Stimulated activated effector memory CD8-positive, alpha-beta T cell treated with anti-CD3 and anti-CD28 coated beads, Interleukin-12 subunit alpha, Interleukin-12 subunit beta, amount 100 ng/mL, for 72 hours (primary cell): ENCODE data around the gene TLE2.
"Not testable (repeated sequence)": the region's sequence is repeated elsewhere in the genome, so short reads cannot be mapped to it uniquely, and the experiment has no call there.

Experiments used
- ATAC-seq: fragments of 150-1000 bp; cut with Tn5 transposase; 2 replicates; pipeline ENCODE4 v1.10.0; 2021
- DNase-seq, 2 donors: peaks; one replicate each; pipeline ENCODE4 v3.0.0; 2021 to 2022; ENCODE audit warnings: low spot score in 2 of 2
- H3K27ac Mint-ChIP-seq: one replicate; pipeline ENCODE4 v1.8.0; 2022; ENCODE audit warnings: mild to moderate bottlenecking, mixed read lengths
- H3K36me3 Mint-ChIP-seq: one replicate; pipeline ENCODE4 v1.8.0; 2022; ENCODE audit warnings: mild to moderate bottlenecking, mixed read lengths
- H3K4me1 Mint-ChIP-seq: one replicate; pipeline ENCODE4 v1.8.0; 2022; ENCODE audit warnings: mixed read lengths
- H3K4me3 Mint-ChIP-seq: one replicate; pipeline ENCODE4 v1.8.0; 2022; ENCODE audit warnings: mild to moderate bottlenecking, mixed read lengths
- H3K9me3 Mint-ChIP-seq: one replicate; pipeline ENCODE4 v1.8.0; 2022; ENCODE audit warnings: mixed read lengths

The TLE2 gene

DNA sequence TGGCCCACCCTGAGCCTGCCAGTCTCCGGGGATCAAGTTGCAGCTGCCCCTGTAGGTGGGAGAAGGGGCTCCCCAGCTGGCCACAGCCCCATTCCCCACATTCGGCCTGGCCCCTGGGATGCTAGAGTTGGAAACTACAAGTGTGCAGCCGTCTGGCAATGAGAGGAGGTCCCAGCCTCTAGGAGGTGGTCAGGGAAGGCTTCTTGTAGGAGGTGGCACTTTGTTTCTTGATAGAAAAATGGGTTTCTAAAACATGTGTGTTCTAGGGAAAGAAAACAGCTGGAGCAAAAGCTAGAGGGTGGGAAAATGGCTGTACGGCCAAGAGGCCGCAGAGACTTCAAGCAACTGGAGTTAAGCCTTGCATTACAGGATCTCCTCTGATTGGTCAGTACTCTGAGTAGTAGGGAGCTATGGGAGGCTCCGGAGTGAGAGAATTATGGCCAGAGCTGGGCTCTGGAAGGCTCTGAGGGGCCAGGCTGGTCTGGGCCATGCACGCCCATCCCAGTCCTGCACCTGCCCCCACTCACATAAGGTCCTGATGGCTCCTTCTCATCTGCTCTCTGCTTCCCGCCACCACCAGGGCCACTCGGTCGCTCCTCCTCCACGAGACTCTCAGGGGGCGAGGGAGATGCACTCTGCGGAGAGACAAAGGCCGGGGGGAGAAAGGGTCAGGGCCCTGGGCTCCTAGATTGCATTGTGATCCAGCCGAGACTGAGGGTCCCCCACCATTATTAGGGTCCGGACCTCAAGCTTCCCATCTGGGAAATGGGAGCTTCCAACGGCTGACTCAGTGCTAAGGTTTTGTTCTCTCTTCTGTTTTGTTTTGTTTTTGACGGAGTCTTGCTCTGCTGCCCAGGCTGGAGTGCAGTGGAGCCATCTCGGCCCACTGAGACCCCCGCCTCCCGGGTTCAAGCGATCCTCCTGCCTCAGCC, 13.7 kb downstream of the TLE2 start:
- Mint-ChIP-seq H3K4me1 (no peaks in the 10 kb centered on the region), H3K36me3 (no peaks in the 10 kb centered on the region), H3K27ac (no peak overlapping the region), H3K9me3 (no peaks in the 10 kb centered on the region), H3K4me3 (no peak overlapping the region)
- no peak for ATAC-seq
- DNase-seq, result no peak

GRCh38 chr19:3014135-3014534, 14.9 kb downstream of the TLE2 start:
- ATAC-seq, result no peak
- DNase-seq, result no peak
- no peaks in the 10 kb centered on the region for H3K36me3 Mint-ChIP-seq
- H3K4me3 Mint-ChIP-seq, result no peak overlapping the region
- no peaks in the 10 kb centered on the region for H3K9me3 Mint-ChIP-seq
- H3K27ac Mint-ChIP-seq, result no peak overlapping the region
- no peaks in the 10 kb centered on the region for H3K4me1 Mint-ChIP-seq

DNA sequence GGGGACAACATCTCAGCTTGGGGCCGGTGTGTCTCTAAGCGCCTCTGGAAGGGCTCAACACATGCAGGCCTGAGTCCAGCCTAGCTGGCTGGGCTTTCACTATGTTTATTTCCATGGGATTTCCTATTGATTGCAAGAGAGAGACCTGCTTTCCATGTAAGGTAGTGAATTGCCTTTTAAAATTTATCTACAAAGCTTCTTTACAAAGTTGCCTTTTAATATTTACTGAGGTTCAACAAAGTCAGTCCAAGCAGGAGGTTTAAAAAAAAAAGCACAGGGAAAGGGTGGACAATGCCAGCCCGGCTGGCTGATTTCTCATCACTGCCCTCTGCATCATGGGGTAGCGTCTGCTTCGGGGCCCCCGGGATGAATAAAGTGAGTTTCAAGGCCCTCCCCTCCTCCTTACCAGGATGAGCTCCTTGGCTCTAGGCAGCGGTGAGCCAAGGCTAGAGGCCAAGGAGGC, 15.8 kb downstream of the TLE2 start:
- no peaks in the 10 kb centered on the region for H3K36me3 Mint-ChIP-seq
- H3K4me3 Mint-ChIP-seq, result no peak overlapping the region
- no peaks in the 10 kb centered on the region for H3K9me3 Mint-ChIP-seq
- DNase-seq (no peak), ATAC-seq (no peak)
- H3K4me1 Mint-ChIP-seq, result no peaks in the 10 kb centered on the region
- no peak overlapping the region for H3K27ac Mint-ChIP-seq

- Mint-ChIP-seq H3K4me1 (no peaks in the 10 kb centered on the region), H3K36me3 (no peaks in the 10 kb centered on the region), H3K4me3 (no peak overlapping the region), H3K27ac (no peak overlapping the region), H3K9me3 (no peaks in the 10 kb centered on the region)
- ATAC-seq, result no peak
- no peak for DNase-seq
Observed at GRCh38 chr19:3012621-3013262, 16.3 kb downstream of the TLE2 start.

GRCh38 chr19:3012059-3012458, 17.0 kb downstream of the TLE2 start:
- H3K9me3 Mint-ChIP-seq, H3K4me3 Mint-ChIP-seq, DNase-seq, H3K27ac Mint-ChIP-seq, H3K36me3 Mint-ChIP-seq, H3K4me1 Mint-ChIP-seq, ATAC-seq: not testable (repeated sequence)

DNA sequence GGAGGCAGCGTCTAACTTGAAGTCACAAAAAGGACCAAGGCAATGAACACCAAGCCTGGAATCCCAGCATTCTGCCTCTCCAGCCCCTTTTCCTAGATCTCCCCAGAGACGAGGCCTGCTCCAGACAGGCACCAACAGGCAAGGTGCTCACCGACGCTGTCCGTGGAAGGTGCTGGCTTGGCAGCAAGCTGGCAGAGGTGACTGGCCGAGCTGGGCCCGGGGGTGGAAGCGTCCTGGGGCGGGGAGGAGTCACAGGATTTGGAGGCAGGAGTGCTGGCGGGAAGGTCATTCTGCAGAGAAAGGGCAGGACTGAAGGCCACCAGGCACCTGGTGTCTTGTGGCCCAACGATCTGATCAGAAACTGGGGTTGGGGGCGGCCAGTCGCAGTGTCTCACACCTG, 18.2 kb downstream of the TLE2 start:
- DNase-seq (no peak), ATAC-seq (no peak)
- H3K9me3 Mint-ChIP-seq, result no peaks in the 10 kb centered on the region
- no peaks in the 10 kb centered on the region for H3K4me1 Mint-ChIP-seq
- H3K4me3 Mint-ChIP-seq, result no peak overlapping the region
- H3K27ac Mint-ChIP-seq, result no peak overlapping the region
- no peaks in the 10 kb centered on the region for H3K36me3 Mint-ChIP-seq

DNA sequence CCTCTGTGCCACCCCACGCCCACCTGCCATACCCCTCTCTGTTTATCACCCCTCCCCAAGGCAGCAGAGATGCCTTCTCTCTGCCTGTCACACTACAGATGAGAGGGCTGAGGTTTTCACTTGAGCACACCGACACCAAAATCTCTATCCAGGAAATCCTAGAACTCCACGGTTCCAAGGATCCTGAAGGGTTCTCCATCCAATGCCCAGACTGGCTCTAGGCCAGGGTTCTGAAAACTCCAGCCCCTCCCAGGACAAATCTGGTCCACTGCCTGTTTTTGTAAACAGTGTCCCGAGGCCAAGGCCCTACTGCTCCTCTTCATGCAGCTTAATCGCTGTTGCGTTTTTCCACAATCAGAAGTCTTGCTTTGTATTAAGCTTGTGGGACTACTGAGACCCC, 20.1 kb downstream of the TLE2 start:
- Mint-ChIP-seq H3K4me3 (no peak overlapping the region), H3K9me3 (no peaks in the 10 kb centered on the region), H3K36me3 (no peaks in the 10 kb centered on the region), H3K4me1 (no peaks in the 10 kb centered on the region), H3K27ac (no peak overlapping the region)
- no peak for ATAC-seq
- no peak for DNase-seq

GRCh38 chr19:3007975-3008374, 21.1 kb downstream of the TLE2 start:
- Mint-ChIP-seq H3K36me3 (no peaks in the 10 kb centered on the region), H3K9me3 (no peaks in the 10 kb centered on the region), H3K4me1 (no peaks in the 10 kb centered on the region), H3K27ac (no peak overlapping the region), H3K4me3 (no peak overlapping the region)
- ATAC-seq (no peak), DNase-seq (no peak)

DNA sequence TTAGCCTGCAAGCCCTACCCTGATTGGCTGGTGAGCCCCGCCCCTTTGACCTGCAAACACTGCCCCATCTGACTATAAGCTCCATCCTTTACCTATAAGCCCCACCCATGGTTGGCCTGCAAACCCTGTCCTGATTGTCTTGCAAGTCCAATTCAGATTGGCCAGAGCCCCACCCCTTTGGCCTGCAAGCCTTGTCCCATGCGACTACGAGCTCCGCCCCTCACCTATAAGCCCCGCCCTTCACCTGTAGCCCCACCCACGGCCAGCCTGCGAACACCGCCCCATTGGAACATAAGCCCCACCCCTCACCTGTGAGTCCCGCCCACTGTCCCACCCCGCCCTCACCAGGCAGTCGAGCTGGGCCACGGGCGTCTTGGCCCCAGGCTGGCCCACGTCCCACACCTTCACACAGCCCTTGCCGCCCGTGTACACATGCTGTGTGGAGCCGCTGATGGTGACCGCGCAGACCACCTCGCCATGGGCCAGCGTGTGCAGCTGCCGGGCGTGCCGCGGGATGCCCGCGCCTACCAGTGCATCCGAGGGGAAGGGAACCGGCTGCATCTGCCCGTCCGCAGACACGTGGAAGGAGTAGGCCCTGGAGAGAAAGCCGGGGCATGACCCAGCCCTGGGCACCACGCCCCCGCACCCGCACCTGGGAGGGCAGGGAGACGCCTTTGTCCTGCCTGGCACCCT, 22.9 kb downstream of the TLE2 start:
- no peaks in the 10 kb centered on the region for H3K4me1 Mint-ChIP-seq
- H3K27ac Mint-ChIP-seq, result no peak overlapping the region
- no peaks in the 10 kb centered on the region for H3K9me3 Mint-ChIP-seq
- H3K36me3 Mint-ChIP-seq, result no peaks in the 10 kb centered on the region
- DNase-seq (no peak), ATAC-seq (no peak)
- H3K4me3 Mint-ChIP-seq, result no peak overlapping the region

DNA sequence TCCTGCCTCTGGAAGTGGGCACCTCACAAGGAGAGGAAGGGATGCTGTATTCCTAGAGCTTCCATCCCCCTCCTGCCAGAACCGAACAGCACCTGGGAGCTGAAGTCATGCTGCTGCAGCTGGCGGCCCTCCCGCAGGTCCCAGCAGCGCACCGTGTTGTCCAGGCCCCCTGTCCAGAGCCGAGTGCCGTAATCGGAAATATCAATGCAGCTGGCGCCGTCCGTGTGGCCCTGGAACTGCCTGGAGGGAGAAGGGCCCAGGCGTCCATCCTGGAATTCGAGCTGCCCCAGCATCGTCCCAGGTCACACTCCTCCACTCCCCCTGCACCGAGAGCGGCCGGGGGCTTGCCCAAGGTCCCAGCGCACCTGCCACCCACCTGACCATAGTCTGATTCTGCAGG, 23.7 kb downstream of the TLE2 start:
- no peak overlapping the region for H3K4me3 Mint-ChIP-seq
- no peaks in the 10 kb centered on the region for H3K4me1 Mint-ChIP-seq
- no peaks in the 10 kb centered on the region for H3K9me3 Mint-ChIP-seq
- ATAC-seq, result no peak
- no peak overlapping the region for H3K27ac Mint-ChIP-seq
- H3K36me3 Mint-ChIP-seq, result no peaks in the 10 kb centered on the region
- DNase-seq, result no peak

DNA sequence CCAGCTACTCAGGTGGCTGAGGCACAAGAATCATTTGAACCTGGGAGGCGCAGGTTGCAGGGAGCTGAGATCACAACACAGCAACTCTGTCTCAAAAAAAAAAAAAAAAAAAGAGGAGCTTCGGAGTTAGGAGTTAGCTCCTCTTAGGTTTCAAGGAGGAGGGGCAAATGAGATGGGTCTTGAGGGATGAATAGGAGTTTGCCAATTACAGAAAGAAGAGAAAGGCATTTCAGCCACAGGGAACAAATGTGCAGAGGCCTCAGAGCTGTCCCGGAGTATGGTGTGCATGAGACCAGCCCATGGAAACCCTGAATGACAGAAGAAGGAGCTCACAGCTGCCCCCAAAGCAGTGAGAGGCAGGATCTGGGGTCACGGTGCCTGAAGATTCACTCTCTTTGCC, 24.6 kb downstream of the TLE2 start:
- no peak overlapping the region for H3K4me3 Mint-ChIP-seq
- no peak overlapping the region for H3K27ac Mint-ChIP-seq
- H3K4me1 Mint-ChIP-seq, result no peaks in the 10 kb centered on the region
- no peaks in the 10 kb centered on the region for H3K9me3 Mint-ChIP-seq
- DNase-seq (no peak), ATAC-seq (no peak)
- H3K36me3 Mint-ChIP-seq, result no peaks in the 10 kb centered on the region

DNA sequence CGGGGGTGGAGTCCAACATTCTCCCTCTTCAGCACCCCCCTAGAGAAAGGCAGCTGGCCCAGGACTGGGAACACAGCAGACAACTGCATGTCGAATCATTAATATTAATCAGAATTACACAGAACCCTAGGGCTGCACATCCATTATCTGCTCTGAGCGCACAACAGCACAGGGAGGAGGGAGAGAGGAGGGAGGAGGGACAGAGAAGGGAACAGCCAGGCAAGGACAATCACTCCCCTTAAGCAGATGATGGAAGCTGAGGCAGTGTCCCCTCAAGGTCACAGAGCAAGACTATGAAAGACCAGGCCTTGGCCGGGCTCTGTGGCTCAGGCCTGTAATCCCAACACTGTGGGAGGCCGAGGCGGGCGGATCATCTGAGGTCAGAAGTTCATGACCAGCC, 26.0 kb downstream of the TLE2 start:
- Mint-ChIP-seq H3K4me3 (no peak overlapping the region), H3K36me3 (no peaks in the 10 kb centered on the region), H3K27ac (no peak overlapping the region), H3K9me3 (no peaks in the 10 kb centered on the region), H3K4me1 (no peaks in the 10 kb centered on the region)
- ATAC-seq (no peak), DNase-seq (no peak)

- no peak overlapping the region for H3K27ac Mint-ChIP-seq
- H3K4me3 Mint-ChIP-seq, result no peak overlapping the region
- H3K36me3 Mint-ChIP-seq, result peaks cover 5% of the 10 kb centered on the region
- ATAC-seq (no peak), DNase-seq (no peak)
- no peaks in the 10 kb centered on the region for H3K9me3 Mint-ChIP-seq
- no peaks in the 10 kb centered on the region for H3K4me1 Mint-ChIP-seq
Observed at GRCh38 chr19:3001235-3001800, 27.8 kb downstream of the TLE2 start.

- Mint-ChIP-seq H3K36me3 (peaks cover 5% of the 10 kb centered on the region), H3K9me3 (no peaks in the 10 kb centered on the region), H3K27ac (no peak overlapping the region), H3K4me3 (no peak overlapping the region), H3K4me1 (no peaks in the 10 kb centered on the region)
- DNase-seq, result no peak
- ATAC-seq, result no peak
Observed at GRCh38 chr19:2998642-2999041, 30.4 kb downstream of the TLE2 start.

- ATAC-seq (no peak), DNase-seq (no peak)
- no peaks in the 10 kb centered on the region for H3K9me3 Mint-ChIP-seq
- H3K27ac Mint-ChIP-seq, result no peak overlapping the region
- peaks cover 5% of the 10 kb centered on the region for H3K36me3 Mint-ChIP-seq
- no peak overlapping the region for H3K4me3 Mint-ChIP-seq
- H3K4me1 Mint-ChIP-seq, result no peaks in the 10 kb centered on the region
Observed at GRCh38 chr19:2997720-2998119, 31.4 kb downstream of the TLE2 start.
